ENCODE measurements around the gene CUTA. TPM values are rescaled to one million over a fixed set of nuclear protein-coding genes. Genes with fewer than 3 reads are reported as not detected.

CUTA gene
- total and polyA plus RNA-seq, 2 experiments from 2014 or later = 207 to 421 TPM

GRCh38 chr6:33428966-33429749 is 11.3 kb upstream of the CUTA start:
- Mint-ChIP-seq H3K4me3 (peak overlapping the region; percentile 80), H3K27me3 (ENCODE audit: insufficient read depth, low read depth, poor library complexity) (peaks cover 30% of the 10 kb centered on the region), H3K27ac (peak overlapping the region; percentile 90), H3K4me1 (peaks cover 70% of the 10 kb centered on the region), H3K9me3 (no peaks in the 10 kb centered on the region), H3K36me3 (ENCODE audit: low read depth) (peaks cover 26% of the 10 kb centered on the region)
- ATAC-seq = no peak
- Histone ChIP-seq H3K27me3 (ENCODE audit: insufficient read depth) (no peaks in the 10 kb centered on the region), H2AFZ (no peak overlapping the region), H3K4me2 (peak overlapping the region; percentile 79), H3F3A (replicated peaks; ENCODE audit: low read depth) (peaks cover 26% of the 10 kb centered on the region), H3K27ac (ENCODE audit: low read depth) (peak overlapping the region; percentile 33; the same call in 1 of the 2 replicates), H3K9me2 (ENCODE audit: insufficient read depth) (no peaks in the 10 kb centered on the region), H3K79me2 (replicated peaks; ENCODE audit: insufficient read depth) (peaks cover 61% of the 10 kb centered on the region), H3K36me3 (ENCODE audit: insufficient read depth) (no peaks in the 10 kb centered on the region), H3K4me3 (peak overlapping the region; percentile 52; the same call in 1 of the 2 replicates), H4K20me1 (replicated peaks; ENCODE audit: insufficient read depth) (no peaks in the 10 kb centered on the region; the same call in 1 of the 2 replicates), H3K4me1 (ENCODE audit: insufficient read depth) (peaks cover 66% of the 10 kb centered on the region)
- no peak for DNase-seq (ENCODE audit: low spot score)
- TF ChIP-seq JUNB (IDR thresholded peaks at IDR 0.05; ENCODE audit: unreplicated experiment) (no peak), POLR2AphosphoS5 (IDR thresholded peaks at IDR 0.05; ENCODE audit: low read depth) (0 out of 2 replicates have a peak, but pooled peaks have one; percentile 17)

GRCh38 chr6:33428224-33428965 is 10.5 kb upstream of the CUTA start:
- Mint-ChIP-seq H3K36me3 (ENCODE audit: low read depth) (peaks cover 28% of the 10 kb centered on the region), H3K4me3 (peak overlapping the region; percentile 80), H3K4me1 (peaks cover 72% of the 10 kb centered on the region), H3K9me3 (no peaks in the 10 kb centered on the region), H3K27me3 (ENCODE audit: insufficient read depth, low read depth, poor library complexity) (peaks cover 32% of the 10 kb centered on the region), H3K27ac (peak overlapping the region; percentile 90)
- Histone ChIP-seq H3K9me2 (ENCODE audit: insufficient read depth) (no peaks in the 10 kb centered on the region), H3K36me3 (ENCODE audit: insufficient read depth) (no peaks in the 10 kb centered on the region), H3F3A (replicated peaks; ENCODE audit: low read depth) (peaks cover 27% of the 10 kb centered on the region), H3K4me3 (peak overlapping the region; percentile 52), H3K27me3 (ENCODE audit: insufficient read depth) (no peaks in the 10 kb centered on the region), H3K79me2 (replicated peaks; ENCODE audit: insufficient read depth) (peaks cover 59% of the 10 kb centered on the region), H2AFZ (no peak overlapping the region), H3K4me2 (peak overlapping the region; percentile 79), H4K20me1 (replicated peaks; ENCODE audit: insufficient read depth) (no peaks in the 10 kb centered on the region; the same call in 1 of the 2 replicates), H3K27ac (ENCODE audit: low read depth) (peak overlapping the region; percentile 33; the same call in 1 of the 2 replicates), H3K4me1 (ENCODE audit: insufficient read depth) (peaks cover 61% of the 10 kb centered on the region)
- TF ChIP-seq NANOG (IDR thresholded peaks at IDR 0.05; ENCODE audit: borderline replicate concordance) (no peak), REST (IDR thresholded peaks at IDR 0.05; ENCODE audit: unreplicated experiment) (no peak), CTCF (conservative IDR thresholded peaks at IDR 0.05; ENCODE audit: low read depth in 2 of 2) (peak in 1 of 2 experiments; percentile 41; a peak in 1 of 4 replicates), STAT1 (IDR thresholded peaks at IDR 0.05; ENCODE audit: unreplicated experiment) (no peak), CREB1 (CRISPR knock-in tag; IDR thresholded peaks at IDR 0.05; ENCODE audit: low read depth) (no peak), JUNB (IDR thresholded peaks at IDR 0.05; ENCODE audit: unreplicated experiment) (no peak), EZH2phosphoT487 (IDR thresholded peaks at IDR 0.05; ENCODE audit: unreplicated experiment) (no peak)
- ATAC-seq = no peak
- peak; percentile 57 for DNase-seq (ENCODE audit: low spot score)

All from GM23338 (cell line).